ENCODE data around the gene ACP1.

- TF ChIP-seq CTCF (IDR thresholded peaks at IDR 0.05) (no peak), TCF7L2 (IDR thresholded peaks at IDR 0.05; ENCODE audit: low read depth, low read length) (no peak), POLR2AphosphoS5 (IDR thresholded peaks at IDR 0.05; ENCODE audit: low read depth, low read length) (no peak), REST (IDR thresholded peaks at IDR 0.05; ENCODE audit: insufficient read depth in 1 of 2, low read depth in 2 of 2, low read length in 1 of 2) (no peak), SIN3A (IDR thresholded peaks at IDR 0.05; ENCODE audit: borderline replicate concordance, insufficient read depth, low read depth, low read length) (no peak)
Observed at GRCh38 chr2:238431-238830, 26.3 kb upstream of the ACP1 start.

Measured in Panc1 (cell line).